HG03342 (cell line): ENCODE results near the gene AHCYL2.
"Not testable (repeated sequence)": the region's sequence is repeated elsewhere in the genome, so short reads cannot be mapped to it uniquely, and the experiment has no call there.

ENCODE experiments used
- ATAC-seq: cut with Tn5 transposase; IDR thresholded peaks from one replicate; pipeline ENCODE4 v1.9.1; 2021; ENCODE audit warnings: mild to moderate bottlenecking, moderate library complexity; ENCODE audit not compliant: unreplicated experiment

The AHCYL2 gene

GRCh38 chr7:129240119-129240820 is 15.4 kb downstream of the AHCYL2 start:
- ATAC-seq = no peak

GRCh38 chr7:129244220-129244619 is 19.4 kb downstream of the AHCYL2 start:
- no peak for ATAC-seq

DNA sequence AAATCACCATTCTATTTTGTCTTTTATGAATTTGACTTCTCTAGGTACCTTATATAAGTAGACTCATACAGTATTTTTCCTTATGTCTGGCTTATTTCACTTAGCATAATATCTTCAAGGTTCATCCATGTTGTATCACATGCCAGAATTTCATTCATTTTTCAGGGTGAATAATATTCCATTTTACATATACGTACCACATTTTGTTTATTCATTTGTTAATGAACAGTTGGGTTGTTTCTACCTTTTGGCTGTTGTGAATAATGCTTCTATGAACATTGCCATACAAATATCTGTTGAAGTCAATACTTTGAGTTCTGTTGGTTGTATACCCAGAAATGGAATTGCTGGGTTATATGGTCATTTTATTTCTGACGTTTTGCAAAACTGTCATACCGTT is 20.7 kb downstream of the AHCYL2 start:
- ATAC-seq = no peak

DNA sequence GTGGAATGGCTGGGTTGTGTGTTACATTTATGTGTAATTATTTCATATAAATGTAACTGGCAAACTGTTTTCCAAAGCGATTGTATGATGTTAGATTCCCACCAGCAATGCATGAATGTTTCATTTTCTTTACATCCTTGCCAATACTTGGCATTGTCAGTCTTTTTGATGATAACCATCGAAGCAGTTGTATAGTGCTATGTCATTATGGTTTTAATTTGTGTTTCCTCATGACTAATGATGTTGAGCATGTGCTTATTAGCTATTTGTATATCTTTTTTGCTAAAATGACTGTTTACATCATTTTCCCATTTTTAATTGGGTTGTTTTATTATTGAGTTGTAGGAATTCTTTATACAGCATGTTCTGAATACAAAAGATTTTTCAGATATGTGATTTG is 22.3 kb downstream of the AHCYL2 start:
- no peak for ATAC-seq

DNA sequence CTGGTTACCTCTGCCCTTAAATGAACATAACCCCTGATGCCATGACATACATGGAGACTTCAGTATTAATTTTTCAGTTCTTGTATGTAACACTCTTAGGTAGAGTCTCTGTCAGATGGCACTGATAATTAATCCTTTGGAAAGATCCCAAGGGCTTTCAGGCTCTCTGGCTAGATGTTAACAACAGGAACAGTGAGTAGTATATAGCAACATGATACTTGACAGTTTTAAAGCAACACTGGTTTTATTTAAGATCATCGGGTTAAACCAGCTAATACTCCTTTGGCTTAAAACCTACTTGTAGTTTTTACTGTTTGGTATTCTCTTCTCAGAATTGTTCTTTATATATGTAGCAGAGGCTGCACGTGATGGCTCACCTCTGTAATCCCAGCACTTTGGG is 27.3 kb downstream of the AHCYL2 start:
- ATAC-seq = no peak

GRCh38 chr7:129252603-129253002 is 27.8 kb downstream of the AHCYL2 start:
- ATAC-seq = not testable (repeated sequence)

GRCh38 chr7:129255800-129256199 is 31.0 kb downstream of the AHCYL2 start:
- no peak for ATAC-seq

DNA sequence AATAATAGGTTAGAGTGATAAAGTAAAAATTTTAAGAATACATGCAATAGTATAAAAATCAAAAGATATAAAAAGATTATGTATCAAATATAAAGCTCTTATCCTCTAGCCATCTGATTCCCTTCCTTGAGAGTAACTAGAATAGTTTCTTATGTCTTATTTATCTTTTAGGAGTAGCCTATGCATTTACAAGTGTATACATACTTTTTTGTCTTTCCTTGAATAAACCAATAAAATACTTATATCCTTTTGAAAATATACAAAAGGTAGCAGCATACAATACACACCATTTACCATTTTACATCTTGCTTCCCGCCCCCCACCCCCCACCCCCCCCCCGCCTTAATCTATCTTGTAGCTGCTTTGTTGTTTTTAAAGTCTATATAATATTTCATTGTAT is 31.4 kb downstream of the AHCYL2 start:
- no peak for ATAC-seq

GRCh38 chr7:129257168-129257567 is 32.3 kb downstream of the AHCYL2 start:
- no peak for ATAC-seq

- no peak for ATAC-seq
Measured at GRCh38 chr7:129258649-129259389, 34.0 kb downstream of the AHCYL2 start.

DNA sequence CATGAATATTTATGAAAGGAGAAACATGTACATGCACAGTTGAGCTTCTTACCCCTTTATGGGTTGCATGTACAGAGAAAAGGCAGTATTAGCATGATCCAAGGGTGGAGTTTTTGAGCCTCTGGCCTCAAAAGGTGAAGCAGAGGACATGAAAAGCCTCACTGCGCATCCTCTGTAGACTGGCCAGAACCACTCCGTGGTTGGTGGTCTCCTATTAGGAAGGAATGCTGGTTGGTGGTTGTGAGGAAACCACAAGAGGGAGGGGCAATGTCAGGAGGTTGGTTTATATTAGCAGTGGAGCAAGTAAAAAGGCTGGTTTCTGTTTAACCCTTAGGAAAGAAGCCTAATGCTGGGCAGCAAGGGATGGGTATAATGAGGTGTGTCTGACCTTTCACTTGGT is 37.5 kb downstream of the AHCYL2 start:
- ATAC-seq = no peak

DNA sequence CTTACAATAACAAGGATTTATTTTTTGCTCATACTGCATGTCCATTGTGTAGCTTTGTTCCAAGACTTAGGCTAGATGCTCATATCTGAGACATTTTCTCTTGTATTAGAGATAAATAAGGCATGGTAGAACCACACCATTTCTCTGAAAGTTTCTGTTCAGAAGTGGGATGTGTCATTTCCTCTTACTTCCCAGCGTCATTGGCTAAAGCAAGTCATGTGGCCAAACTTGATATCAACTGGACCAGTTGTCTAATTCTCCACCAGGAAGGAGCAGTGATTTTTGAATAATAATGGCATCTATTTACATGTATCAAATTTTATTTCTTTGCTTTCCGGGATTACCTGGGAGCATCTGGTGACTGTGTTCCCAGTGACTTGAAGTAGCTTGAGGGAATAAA is 38.3 kb downstream of the AHCYL2 start:
- no peak for ATAC-seq

DNA sequence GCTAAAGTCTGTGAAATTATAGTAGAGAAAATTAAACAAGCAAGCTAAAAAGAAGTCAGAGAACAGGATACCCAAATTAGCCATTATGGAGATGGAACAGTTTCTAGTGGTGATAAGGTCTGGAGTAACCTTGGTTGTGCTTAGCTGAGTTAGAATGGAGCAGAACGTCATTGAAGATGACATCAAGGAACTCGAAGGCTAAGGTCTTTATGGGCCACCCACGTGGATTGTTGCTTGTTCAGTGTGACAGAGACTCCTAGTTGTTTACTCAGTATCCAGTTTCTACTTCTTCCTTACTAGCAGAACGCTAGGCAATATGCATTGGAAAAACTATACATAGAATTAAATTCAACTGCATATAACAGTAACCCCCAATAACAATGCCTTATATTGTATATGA is 39.7 kb downstream of the AHCYL2 start:
- ATAC-seq = no peak

DNA sequence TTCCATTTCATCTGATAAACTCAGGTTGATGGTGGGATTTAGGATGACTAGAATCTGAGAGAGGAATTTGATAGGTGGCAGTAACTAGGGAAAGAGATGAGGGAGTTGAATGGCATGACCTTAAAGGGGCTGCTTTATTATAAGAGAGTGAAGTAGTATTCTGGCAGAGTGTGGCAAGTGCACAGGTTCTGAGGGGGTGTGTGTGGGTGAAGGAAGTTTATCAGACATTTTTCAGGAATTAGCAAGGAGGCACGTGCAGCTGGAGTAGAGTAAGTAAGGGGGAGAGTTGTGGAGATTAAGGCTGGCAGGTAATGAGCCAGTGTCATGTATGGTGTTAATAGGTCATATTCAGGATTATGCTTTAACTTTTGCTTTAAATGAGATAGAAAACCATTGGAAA is 40.5 kb downstream of the AHCYL2 start:
- no peak for ATAC-seq

GRCh38 chr7:129266181-129266580 is 41.4 kb downstream of the AHCYL2 start:
- ATAC-seq = no peak

GRCh38 chr7:129270077-129270476 is 45.2 kb downstream of the AHCYL2 start:
- ATAC-seq = no peak

- ATAC-seq = no peak
Measured at GRCh38 chr7:129271500-129272355, 46.9 kb downstream of the AHCYL2 start.

DNA sequence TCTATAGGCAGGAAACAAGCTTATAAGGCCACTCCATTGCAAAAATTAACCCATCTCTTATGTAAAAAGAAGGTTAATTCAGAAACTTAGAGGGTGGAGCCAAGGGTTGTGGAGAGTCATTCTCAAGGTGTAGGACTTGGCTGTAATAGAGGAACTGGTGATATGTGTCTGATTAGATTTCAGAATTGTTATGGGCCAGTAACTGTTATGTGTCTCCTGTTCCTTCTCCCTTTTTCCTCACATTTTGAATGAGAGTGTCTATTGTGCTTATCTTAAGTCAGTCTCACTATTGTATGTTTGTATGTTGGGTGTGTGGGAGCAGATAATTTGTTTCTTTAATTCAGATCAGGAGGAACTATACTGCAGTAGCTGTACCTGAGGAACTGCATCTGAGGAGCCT is 49.1 kb downstream of the AHCYL2 start:
- ATAC-seq = no peak

DNA sequence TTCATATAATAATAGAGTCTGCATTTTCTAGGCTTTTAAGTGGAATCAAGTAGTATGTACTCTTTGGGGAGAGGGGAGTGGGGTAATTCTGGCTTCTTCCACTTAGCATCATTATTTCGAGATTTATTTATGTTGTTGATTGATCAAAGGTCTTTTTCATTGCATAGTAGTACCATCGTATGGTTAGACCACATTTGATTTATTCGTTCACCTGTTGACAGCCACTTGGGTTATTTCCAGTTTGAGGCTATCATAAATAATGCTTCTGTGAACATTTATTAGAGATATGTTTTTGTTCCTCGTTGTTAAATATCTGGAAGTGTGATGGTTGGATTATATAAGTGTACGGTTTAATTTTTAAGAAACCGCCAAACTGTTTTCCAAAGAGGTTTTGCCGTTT is 52.8 kb downstream of the AHCYL2 start:
- ATAC-seq = no peak

DNA sequence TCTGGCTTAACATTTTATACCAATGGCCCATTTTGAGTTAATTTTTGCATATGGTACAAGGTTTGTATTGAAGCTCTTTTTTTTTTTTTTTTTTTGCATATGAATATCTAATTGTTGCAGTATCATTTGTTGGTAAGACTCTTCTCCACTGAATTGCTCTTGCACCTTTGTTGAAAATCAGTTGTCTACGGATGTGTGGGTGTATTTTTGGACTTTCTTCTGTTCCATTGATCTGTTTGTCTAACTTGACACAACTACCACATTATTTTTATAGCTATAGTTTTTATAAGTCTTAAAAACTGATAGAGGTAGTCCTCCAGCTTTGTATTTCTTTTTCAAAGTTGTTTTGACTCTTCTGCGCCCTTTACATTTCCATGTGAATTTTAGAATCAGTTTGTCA is 53.9 kb downstream of the AHCYL2 start:
- ATAC-seq = no peak

- no peak for ATAC-seq
Measured at GRCh38 chr7:129279757-129280156, 54.9 kb downstream of the AHCYL2 start.

- ATAC-seq = no peak
Measured at GRCh38 chr7:129281163-129281562, 56.3 kb downstream of the AHCYL2 start.
